ENCODE results near the gene PAMR1. TPM values are rescaled to one million over a fixed set of nuclear protein-coding genes. Genes with fewer than 3 reads are reported as not detected.
"Not testable (repeated sequence)": the region's sequence is repeated elsewhere in the genome, so short reads cannot be mapped to it uniquely, and the experiment has no call there.

PAMR1 gene
- total and polyA plus RNA-seq, 2 experiments from 2014 or later = 119 to 151 TPM

- H3K4me2 ChIP-seq (ENCODE audit: unreplicated experiment) = peak overlapping the region; percentile 19
- no peaks in the 10 kb centered on the region for H3K79me2 ChIP-seq (ENCODE audit: insufficient read depth)
- no peaks in the 10 kb centered on the region for H4K20me1 ChIP-seq (ENCODE audit: insufficient read depth)
- H3K4me1 ChIP-seq (ENCODE audit: insufficient read depth) = peaks cover 40% of the 10 kb centered on the region
- H3F3A ChIP-seq (ENCODE audit: insufficient read depth) = peaks cover 47% of the 10 kb centered on the region
- H3K4me3 ChIP-seq = 0 out of 2 replicates have a peak overlapping the region, but pooled peaks have one; percentile 14
- H3K9ac ChIP-seq = peak overlapping the region; percentile 67
- TF ChIP-seq EZH2 (IDR thresholded peaks at IDR 0.05; ENCODE audit: insufficient read depth, poor library complexity, severe bottlenecking) = no peak
- TF ChIP-seq EZH2phosphoT487 (IDR thresholded peaks at IDR 0.05; ENCODE audit: insufficient read depth, low read depth) = no peak
- no peak overlapping the region for H2AFZ ChIP-seq
- DNase-seq = peak; percentile 97
- no peaks in the 10 kb centered on the region for H3K27me3 ChIP-seq (replicated peaks; ENCODE audit: insufficient read depth)
- no peaks in the 10 kb centered on the region for H3K9me2 ChIP-seq (ENCODE audit: insufficient read depth)
- in situ Hi-C loops (cut with MboI) = loop anchor here (10.0 kb wide), 1 partner anchor 55 kb away; no protein-coding TSS in a partner anchor
- H3K9me3 ChIP-seq (ENCODE audit: low read depth) = no peaks in the 10 kb centered on the region
- H3K27ac ChIP-seq = peak overlapping the region; percentile 88
- no peaks in the 10 kb centered on the region for H3K36me3 ChIP-seq (ENCODE audit: low read depth)
- 15 to 17% methylated on average over 3 of the region's 3 CpGs for WGBS, 2 experiments (ENCODE audit: low coverage in 1 of 2, low lambda C conversion rate in 2 of 2, missing lambda C conversion rate in 2 of 2)
Observed at GRCh38 chr11:35549787-35550186, 24.4 kb upstream of the PAMR1 start.

GRCh38 chr11:35548925-35549561 lies 23.6 kb upstream of the PAMR1 start:
- peak overlapping the region; percentile 14; the same call in 1 of the 2 replicates for H3K4me3 ChIP-seq
- H3K4me2 ChIP-seq (ENCODE audit: unreplicated experiment) = peak overlapping the region; percentile 50
- H3K4me1 ChIP-seq (ENCODE audit: insufficient read depth) = peaks cover 32% of the 10 kb centered on the region
- H3K9me3 ChIP-seq (ENCODE audit: low read depth) = no peaks in the 10 kb centered on the region
- H3K36me3 ChIP-seq (ENCODE audit: low read depth) = no peaks in the 10 kb centered on the region
- peak; percentile 69 for DNase-seq
- TF ChIP-seq EZH2phosphoT487 (IDR thresholded peaks at IDR 0.05; ENCODE audit: insufficient read depth, low read depth) = no peak
- no peak for TF ChIP-seq EZH2 (IDR thresholded peaks at IDR 0.05; ENCODE audit: insufficient read depth, poor library complexity, severe bottlenecking)
- peak overlapping the region; percentile 88 for H3K27ac ChIP-seq
- no peaks in the 10 kb centered on the region for H3K27me3 ChIP-seq (replicated peaks; ENCODE audit: insufficient read depth)
- H3K9me2 ChIP-seq (ENCODE audit: insufficient read depth) = no peaks in the 10 kb centered on the region
- H2AFZ ChIP-seq = 0 out of 2 replicates have a peak overlapping the region, but pooled peaks have one; percentile 3
- H3K9ac ChIP-seq = peak overlapping the region; percentile 67
- H3F3A ChIP-seq (ENCODE audit: insufficient read depth) = peaks cover 39% of the 10 kb centered on the region
- in situ Hi-C loops (cut with MboI) = loop anchor here (10.0 kb wide), 1 partner anchor 56 kb away; no protein-coding TSS in a partner anchor
- WGBS, 2 experiments (ENCODE audit: low coverage in 1 of 2, low lambda C conversion rate in 2 of 2, missing lambda C conversion rate in 2 of 2) = 39% methylated on average over 4 of the region's 4 CpGs
- no peaks in the 10 kb centered on the region for H3K79me2 ChIP-seq (ENCODE audit: insufficient read depth)
- no peaks in the 10 kb centered on the region for H4K20me1 ChIP-seq (ENCODE audit: insufficient read depth)

DNA sequence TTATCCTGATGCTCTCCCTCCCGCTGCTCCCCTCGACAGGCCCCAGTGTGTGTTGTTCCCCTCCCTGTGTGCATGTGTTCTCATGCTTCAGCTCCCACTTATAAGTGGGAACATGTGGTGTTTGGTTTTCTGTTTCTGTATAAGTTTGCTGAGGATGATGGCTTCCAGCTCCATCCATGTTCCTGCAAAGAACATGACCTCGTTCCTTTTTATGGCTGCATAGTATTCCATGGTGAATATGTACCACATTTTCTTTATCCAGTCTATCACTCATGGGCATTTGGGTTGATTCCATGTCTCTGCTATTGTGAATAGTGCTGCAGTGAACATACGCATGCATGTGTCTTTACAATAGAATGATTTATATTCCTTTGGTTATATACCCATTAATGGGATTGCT lies 22.6 kb upstream of the PAMR1 start:
- H3K9me2 ChIP-seq (ENCODE audit: insufficient read depth); H3K9ac ChIP-seq; H3K27ac ChIP-seq; H3K27me3 ChIP-seq (replicated peaks; ENCODE audit: insufficient read depth); H3K36me3 ChIP-seq (ENCODE audit: low read depth); H4K20me1 ChIP-seq (ENCODE audit: insufficient read depth); H3K4me3 ChIP-seq; H3K9me3 ChIP-seq (ENCODE audit: low read depth); DNase-seq; H3K79me2 ChIP-seq (ENCODE audit: insufficient read depth); H2AFZ ChIP-seq; H3K4me2 ChIP-seq (ENCODE audit: unreplicated experiment): not testable (repeated sequence)
- WGBS, 2 experiments (ENCODE audit: low coverage in 1 of 2, low lambda C conversion rate in 2 of 2, missing lambda C conversion rate in 2 of 2) = 88 to 92% methylated on average over 4 of the region's 4 CpGs
- Histone ChIP-seq H3F3A (ENCODE audit: insufficient read depth) (peaks cover 34% of the 10 kb centered on the region), H3K4me1 (ENCODE audit: insufficient read depth) (peaks cover 26% of the 10 kb centered on the region)
- in situ Hi-C loops (cut with MboI) = loop anchor here (10.0 kb wide), 1 partner anchor 57 kb away; no protein-coding TSS in a partner anchor

- no peaks in the 10 kb centered on the region for H4K20me1 ChIP-seq (ENCODE audit: insufficient read depth)
- H3K27ac ChIP-seq = no peak overlapping the region
- no peak overlapping the region for H3K4me3 ChIP-seq
- H2AFZ ChIP-seq = no peak overlapping the region
- no peak overlapping the region for H3K4me2 ChIP-seq (ENCODE audit: unreplicated experiment)
- in situ Hi-C loops (cut with MboI) = loop anchor here (10.0 kb wide), 1 partner anchor 58 kb away; no protein-coding TSS in a partner anchor
- H3F3A ChIP-seq (ENCODE audit: insufficient read depth) = peaks cover 47% of the 10 kb centered on the region
- 95% methylated on average over 3 of the region's 3 CpGs for WGBS, 2 experiments (ENCODE audit: low coverage in 1 of 2, low lambda C conversion rate in 2 of 2, missing lambda C conversion rate in 2 of 2)
- no peaks in the 10 kb centered on the region for H3K79me2 ChIP-seq (ENCODE audit: insufficient read depth)
- no peaks in the 10 kb centered on the region for H3K36me3 ChIP-seq (ENCODE audit: low read depth)
- no peaks in the 10 kb centered on the region for H3K9me3 ChIP-seq (ENCODE audit: low read depth)
- DNase-seq = no peak
- H3K9ac ChIP-seq = no peak overlapping the region
- peaks cover 42% of the 10 kb centered on the region for H3K4me1 ChIP-seq (ENCODE audit: insufficient read depth)
- no peaks in the 10 kb centered on the region for H3K9me2 ChIP-seq (ENCODE audit: insufficient read depth)
- TF ChIP-seq EZH2phosphoT487 (IDR thresholded peaks at IDR 0.05; ENCODE audit: insufficient read depth, low read depth) = no peak
- TF ChIP-seq EZH2 (IDR thresholded peaks at IDR 0.05; ENCODE audit: insufficient read depth, poor library complexity, severe bottlenecking) = no peak
- H3K27me3 ChIP-seq (replicated peaks; ENCODE audit: insufficient read depth) = no peaks in the 10 kb centered on the region
Observed at GRCh38 chr11:35546317-35546716, 20.9 kb upstream of the PAMR1 start.
